HEK293T (cell line): Measurements from ENCODE around the gene IP6K3.

Source experiments
- SP1 ChIP-seq: fragments of 450-650 bp; IDR thresholded peaks from 2 replicates; pipeline ENCODE4 v1.6.1; 2017
- SUZ12 ChIP-seq: fragments of 450-650 bp; IDR thresholded peaks from 2 replicates; pipeline ENCODE4 v1.6.1; 2016; ENCODE audit warnings: mild to moderate bottlenecking

DNA sequence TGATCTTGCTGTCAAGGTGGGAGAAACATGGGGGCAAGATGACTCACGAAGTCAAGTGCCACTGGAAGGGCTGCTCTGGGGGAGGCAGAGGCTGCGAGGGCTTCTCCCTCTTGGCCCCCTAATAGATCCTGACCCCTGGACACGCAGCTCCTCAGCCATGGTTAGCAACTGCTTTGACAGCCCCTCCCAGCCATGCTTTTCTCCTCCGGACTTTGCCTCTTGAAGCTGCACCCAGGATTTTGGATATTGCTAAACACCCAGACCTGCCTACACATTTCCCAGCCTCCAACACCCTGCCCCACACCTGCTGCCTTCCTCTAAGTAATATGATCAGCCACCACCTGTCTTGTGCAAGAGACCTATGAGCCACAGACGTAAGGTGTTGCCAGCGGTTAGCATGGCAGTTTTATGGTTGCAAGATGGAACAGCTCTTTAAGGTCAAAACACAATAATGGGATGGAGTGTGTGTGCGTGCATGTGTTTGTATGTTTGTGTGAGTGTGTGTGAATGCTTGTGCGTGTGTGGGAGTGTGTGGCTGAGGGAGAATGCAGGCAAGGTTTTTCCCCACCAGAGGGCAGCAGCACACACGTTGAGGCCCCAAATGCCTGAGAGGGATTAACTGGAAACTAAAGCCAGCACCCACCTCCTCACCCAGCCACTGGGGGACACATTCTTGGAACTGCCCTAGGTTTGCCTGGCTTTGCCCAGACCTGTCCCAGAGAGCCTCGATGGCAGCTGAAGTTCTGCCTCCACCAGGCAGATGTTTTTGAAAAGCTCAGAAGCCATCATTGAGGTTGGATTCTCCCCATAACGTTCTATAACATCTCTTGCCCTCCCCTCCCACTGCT is 2.5 kb downstream of the IP6K3 start:
- no peak for TF ChIP-seq SUZ12
- TF ChIP-seq SP1 = no peak
